AG09309 (cell line): ENCODE results near the gene TBC1D12.
A peak's percentile ranks its signal among the peaks of the same experiment; 100 is the strongest.

Source experiments
- DNase-seq: peaks from one replicate; pipeline ENCODE4 v3.0.0-alpha.2; 2010; ENCODE audit warnings: low read depth
- H3K4me3 ChIP-seq: 2 replicates; pipeline ENCODE4 v1.5.1; 2011; ENCODE audit warnings: mild to moderate bottlenecking, low read depth, low read length, moderate library complexity; ENCODE audit not compliant: control insufficient read depth
- CTCF ChIP-seq: IDR thresholded peaks from 2 replicates; pipeline ENCODE4 v1.5.1; 2011; ENCODE audit warnings: mild to moderate bottlenecking, low read depth, low read length, inconsistent platforms; ENCODE audit not compliant: insufficient read depth, control insufficient read depth; ENCODE audit errors: missing control alignments

TBC1D12 gene

GRCh38 chr10:94439275-94439861 lies 37.0 kb downstream of the TBC1D12 start:
- TF ChIP-seq CTCF = peak; percentile 23
- H3K4me3 ChIP-seq = no peak overlapping the region
- no peak for DNase-seq

- H3K4me3 ChIP-seq = no peak overlapping the region
- no peak for DNase-seq
- TF ChIP-seq CTCF = no peak
These were observed 37.8 kb downstream of the TBC1D12 start for GRCh38 chr10:94440096-94440495.

GRCh38 chr10:94443047-94443446 lies 40.7 kb downstream of the TBC1D12 start:
- TF ChIP-seq CTCF = no peak
- no peak overlapping the region for H3K4me3 ChIP-seq
- DNase-seq = no peak

GRCh38 chr10:94443549-94443948 lies 41.2 kb downstream of the TBC1D12 start:
- no peak for DNase-seq
- TF ChIP-seq CTCF = no peak
- no peak overlapping the region for H3K4me3 ChIP-seq

GRCh38 chr10:94450782-94451181 lies 48.4 kb downstream of the TBC1D12 start:
- no peak for DNase-seq
- TF ChIP-seq CTCF = no peak
- no peak overlapping the region for H3K4me3 ChIP-seq

- no peak for DNase-seq
- H3K4me3 ChIP-seq = no peak overlapping the region
- TF ChIP-seq CTCF = no peak
These were observed 49.7 kb downstream of the TBC1D12 start for GRCh38 chr10:94451883-94452519.
